SKM-1 treated with dmso at 0.1 percent for 144 hours (cell line): ENCODE data around the gene OR1J4.
A peak's percentile ranks its signal among the peaks of the same experiment; 100 is the strongest.
"Not testable (repeated sequence)": the region's sequence is repeated elsewhere in the genome, so short reads cannot be mapped to it uniquely, and the experiment has no call there.

Source experiments
- DNase-seq: peaks from one replicate; lab custom pipeline; 2025; ENCODE audit not compliant: unreplicated experiment; lab: John Stamatoyannopoulos, UW

OR1J4 gene, protein sequence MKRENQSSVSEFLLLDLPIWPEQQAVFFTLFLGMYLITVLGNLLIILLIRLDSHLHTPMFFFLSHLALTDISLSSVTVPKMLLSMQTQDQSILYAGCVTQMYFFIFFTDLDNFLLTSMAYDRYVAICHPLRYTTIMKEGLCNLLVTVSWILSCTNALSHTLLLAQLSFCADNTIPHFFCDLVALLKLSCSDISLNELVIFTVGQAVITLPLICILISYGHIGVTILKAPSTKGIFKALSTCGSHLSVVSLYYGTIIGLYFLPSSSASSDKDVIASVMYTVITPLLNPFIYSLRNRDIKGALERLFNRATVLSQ

GRCh38 chr9:122518841-122519240 is at the start of gene OR1J4:
Gene OR1J4 (plus strand): TSS chr9:122519141. CDS start chr9:122519141, 0 bp downstream.
- DNase-seq: no peak

GRCh38 chr9:122474561-122474960 is 44.4 kb upstream of the OR1J4 start:
- no peak for DNase-seq

DNA sequence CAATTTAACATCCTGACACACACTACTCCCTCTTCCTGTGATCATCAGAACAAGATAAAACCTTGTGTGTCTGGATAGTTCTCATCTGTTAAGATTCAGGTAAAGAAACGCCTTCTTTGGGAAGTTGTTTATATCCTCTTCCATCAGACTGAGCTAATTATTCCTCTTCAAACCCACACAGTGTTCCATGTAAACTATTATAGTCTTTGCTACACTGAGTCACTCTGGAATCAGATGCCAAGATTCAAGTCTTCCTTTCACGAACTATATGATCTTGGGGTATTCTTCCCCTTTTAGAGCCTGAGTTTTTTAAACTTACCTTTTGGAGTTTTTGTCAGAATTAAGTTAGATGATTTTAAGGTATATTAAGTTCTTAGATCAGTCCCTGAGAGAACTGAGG is 43.2 kb upstream of the OR1J4 start:
- no peak for DNase-seq

DNA sequence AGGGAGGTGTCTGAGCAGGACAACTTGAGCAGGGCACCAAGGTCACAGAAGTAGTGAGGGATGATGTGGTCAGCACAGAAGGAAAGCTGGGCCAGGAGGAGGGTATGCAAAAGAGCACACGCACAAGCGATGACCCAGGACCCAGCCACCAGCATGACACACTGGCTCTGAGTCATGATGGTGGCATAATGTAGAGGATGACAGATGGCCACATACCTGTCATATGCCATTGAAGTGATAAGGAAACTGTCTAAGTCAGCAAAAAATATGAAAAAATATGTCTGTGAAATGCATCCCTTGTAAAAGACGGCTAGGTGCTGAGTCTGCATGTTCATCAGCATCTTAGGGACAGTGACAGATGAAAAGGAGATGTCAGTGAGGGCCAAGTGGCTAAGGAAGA is 41.6 kb upstream of the OR1J4 start:
- no peak for DNase-seq

- no peak for DNase-seq
These were observed 41.1 kb upstream of the OR1J4 start, which contains the start of gene OR1J1 for GRCh38 chr9:122477826-122478225. Gene OR1J1 (minus strand): TSS chr9:122477926. CDS start chr9:122477926, 0 bp downstream.

- no peak for DNase-seq
These were observed 39.9 kb upstream of the OR1J4 start for GRCh38 chr9:122479062-122479461.

DNA sequence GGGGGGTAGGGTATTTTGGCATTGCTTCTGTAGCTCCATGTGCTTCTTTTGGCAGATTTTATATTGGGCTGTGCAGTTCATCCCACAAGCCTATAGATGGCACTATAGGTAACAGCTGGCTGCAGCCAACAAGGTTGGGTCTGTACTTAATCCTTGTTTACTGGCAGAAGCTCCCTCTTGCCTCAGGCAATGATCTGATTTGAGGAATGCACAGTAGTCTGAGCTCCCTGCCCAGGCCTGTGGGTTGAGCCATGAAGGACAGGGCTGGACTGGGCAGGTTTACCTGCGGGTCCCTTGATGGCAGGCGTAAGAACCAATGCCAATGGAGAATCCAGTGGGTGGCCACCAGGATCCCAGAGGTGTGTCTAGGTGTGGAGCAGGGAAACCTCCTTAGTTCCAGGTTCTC is 20.1 kb upstream of the OR1J4 start:
- DNase-seq: peak; percentile 35

DNA sequence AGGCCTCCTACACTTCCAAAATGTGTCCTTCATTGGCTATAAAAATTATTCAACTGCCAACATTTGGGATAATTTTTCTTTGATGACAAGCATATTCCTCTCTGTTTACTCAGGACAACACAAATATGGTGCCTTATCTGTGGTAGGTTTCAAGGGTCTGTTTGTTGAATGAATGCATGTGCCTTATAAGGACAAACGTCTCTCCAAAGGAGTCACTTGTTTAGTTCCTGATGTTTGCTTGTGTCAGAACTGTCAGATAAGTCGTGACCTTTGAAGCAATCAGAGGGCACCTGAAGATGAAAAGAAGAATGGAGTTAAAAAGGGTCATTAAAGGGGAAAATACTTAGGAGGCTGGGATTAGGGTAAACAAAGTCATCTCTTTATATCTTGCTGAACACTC is 12.0 kb upstream of the OR1J4 start:
- DNase-seq: no peak

- no peak for DNase-seq
These were observed 8.4 kb upstream of the OR1J4 start, which contains the start of gene OR1J2 for GRCh38 chr9:122510502-122510901. Gene OR1J2 (plus strand): TSS chr9:122510802. CDS start chr9:122510802, 0 bp downstream.

DNA sequence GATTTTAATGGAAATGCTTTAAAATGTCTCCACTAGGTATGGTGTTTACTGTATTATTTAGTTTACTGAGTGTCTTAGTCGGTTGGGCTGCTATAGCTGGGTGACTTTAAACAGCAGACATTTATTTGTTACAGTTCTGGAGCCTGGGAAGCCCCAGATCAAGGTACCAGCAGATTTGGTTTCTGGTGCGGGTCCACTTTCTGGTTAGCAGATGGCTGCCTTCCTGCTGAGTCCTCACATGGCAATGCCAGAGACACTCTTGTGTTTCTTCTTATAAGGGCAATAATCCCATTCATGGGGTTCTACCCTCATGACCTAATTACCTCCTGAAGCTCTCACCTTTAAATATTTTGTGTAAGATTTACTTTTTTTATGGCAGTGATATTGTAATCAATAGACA is 715 bp upstream of the OR1J4 start:
- no peak for DNase-seq

- DNase-seq: no peak
These were observed 435 bp downstream of the OR1J4 start for GRCh38 chr9:122519376-122519775.

GRCh38 chr9:122526602-122527001 is 7.7 kb downstream of the OR1J4 start:
- no peak for DNase-seq

DNA sequence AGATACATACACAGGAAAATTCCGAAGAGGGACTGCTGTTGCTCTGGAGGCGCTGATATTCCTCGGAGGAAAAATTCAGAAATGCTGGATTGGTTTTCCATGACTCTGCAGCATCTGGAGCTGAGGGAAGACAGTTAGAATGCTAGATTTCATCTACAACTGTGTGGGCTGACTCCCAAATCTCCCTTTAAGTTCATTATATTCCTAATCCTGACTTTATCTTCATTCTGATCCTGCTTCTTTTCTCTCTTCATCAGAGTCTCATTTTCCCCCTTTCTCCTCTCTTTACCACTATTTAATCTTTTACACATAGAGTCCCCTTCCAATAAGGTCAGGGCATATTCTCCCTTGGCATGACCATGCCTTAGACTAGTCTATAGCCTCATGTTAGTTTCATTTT is 8.3 kb downstream of the OR1J4 start, which contains the start of gene OR1N1:
TSS of gene OR1N1 (minus strand) at position 101 of the 400 bp plus-strand sequence. CDS start at position 101, 0 bp downstream.
- DNase-seq: no peak

DNA sequence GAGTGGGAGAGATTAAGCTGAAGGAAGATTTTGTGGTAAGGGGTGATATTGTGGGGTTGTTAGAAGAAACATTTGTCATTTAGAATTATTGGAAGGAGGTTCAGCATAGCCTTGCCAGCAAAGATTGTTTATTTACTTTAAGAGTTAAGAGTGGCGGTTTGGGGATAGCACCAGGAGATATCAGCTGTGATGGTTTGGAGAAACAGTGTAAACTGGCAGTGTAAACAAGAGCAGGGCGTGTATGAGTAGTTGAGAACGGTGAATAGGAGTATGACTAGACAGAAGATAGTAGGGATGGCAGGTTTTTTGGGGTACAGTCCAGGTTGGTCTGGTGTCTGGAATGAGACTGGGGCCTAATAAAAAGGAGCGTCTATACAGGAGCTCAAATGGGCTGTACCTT is 12.2 kb downstream of the OR1J4 start:
- not testable (repeated sequence) for DNase-seq

DNA sequence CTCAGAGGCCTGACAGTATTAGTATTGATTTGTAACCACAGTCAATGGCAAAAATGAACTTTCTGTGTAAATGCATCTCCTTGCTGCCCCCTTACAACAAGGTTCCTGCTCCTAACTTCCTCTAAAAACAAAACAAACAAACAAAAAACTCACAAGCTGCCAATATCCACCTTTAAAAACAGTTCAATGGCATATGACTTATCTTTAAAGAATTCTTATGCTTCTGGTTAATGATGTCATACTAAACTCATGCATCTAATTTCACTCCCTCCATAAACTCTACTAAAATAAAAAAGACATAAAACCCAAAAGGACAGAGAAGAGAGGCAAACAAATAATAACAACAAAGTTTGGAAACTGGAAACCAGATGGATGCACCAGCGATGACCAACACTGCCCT is 17.2 kb downstream of the OR1J4 start:
- DNase-seq: no peak

DNA sequence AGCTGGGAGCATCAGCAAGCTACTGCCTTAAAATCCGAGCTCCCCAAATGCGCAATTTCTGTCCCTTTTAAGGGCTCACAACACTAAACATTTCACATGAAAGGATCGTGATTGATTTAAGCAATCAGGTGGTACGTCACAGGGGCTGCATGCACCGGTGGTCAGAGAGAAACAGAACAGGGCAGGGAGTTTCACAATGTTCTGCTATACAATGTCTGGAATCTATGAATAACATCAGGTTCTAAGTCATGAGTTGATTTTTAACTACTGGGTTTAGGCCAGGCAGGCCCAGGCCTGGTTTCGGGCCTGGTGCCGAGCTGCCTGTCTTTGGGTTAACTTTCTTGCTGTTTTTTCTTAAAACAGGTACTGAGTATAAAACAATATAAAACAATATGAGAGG is 18.1 kb downstream of the OR1J4 start:
- DNase-seq: not testable (repeated sequence)

DNA sequence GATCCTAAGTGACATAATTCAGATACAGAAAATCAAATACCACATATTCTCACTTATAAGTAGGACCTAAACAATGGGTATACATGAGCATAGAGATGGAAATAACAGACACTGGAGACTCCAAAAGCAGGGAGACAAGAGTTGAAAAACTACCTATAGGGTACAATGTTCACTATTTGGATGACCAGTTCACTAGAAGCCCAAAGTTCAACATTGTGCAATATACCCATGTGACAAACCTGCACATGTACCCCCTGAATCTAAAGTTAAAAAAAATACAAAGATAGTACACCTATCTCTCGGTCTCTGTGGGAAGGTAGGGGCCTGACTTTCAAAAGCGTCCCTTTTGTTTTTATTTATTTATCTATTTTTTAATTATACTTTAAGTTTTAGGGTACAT is 19.8 kb downstream of the OR1J4 start:
- DNase-seq: no peak

- DNase-seq: no peak
These were observed 27.3 kb downstream of the OR1J4 start for GRCh38 chr9:122546196-122546595.

DNA sequence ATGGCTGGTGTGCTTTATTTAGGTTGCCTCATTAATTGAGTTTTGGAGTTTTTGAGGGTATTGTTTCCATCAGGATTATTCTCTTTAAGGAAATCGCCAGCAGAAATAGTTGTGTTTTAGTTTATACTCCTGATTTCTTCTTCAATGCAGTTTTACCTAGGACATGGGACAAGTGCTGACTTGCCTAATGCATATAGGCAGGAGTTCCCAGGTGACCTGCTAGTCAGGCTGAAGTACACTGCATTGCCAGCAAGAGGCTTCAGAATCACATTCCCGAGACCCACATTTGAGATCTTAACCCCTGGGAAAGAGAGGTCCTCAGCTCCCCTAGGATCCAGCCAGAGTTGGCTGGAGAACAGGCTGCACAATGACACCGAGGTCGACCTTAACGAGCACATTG is 32.4 kb downstream of the OR1J4 start:
- DNase-seq: no peak

GRCh38 chr9:122552812-122553211 is 33.9 kb downstream of the OR1J4 start, which contains the start of gene OR1N2:
Gene OR1N2 (plus strand): TSS chr9:122553112. CDS start chr9:122553212, 100 bp downstream.
- DNase-seq: no peak

- DNase-seq: no peak
These were observed 42.5 kb downstream of the OR1J4 start for GRCh38 chr9:122561446-122561845.

GRCh38 chr9:122562134-122562760 is 43.3 kb downstream of the OR1J4 start:
- DNase-seq: no peak
